Measurements from ENCODE around the gene SLC25A42. TPM values are rescaled to one million over a fixed set of nuclear protein-coding genes. Genes with fewer than 3 reads are reported as not detected.

Gene SLC25A42
- total RNA-seq, 1 donor: 5.4 TPM

DNA sequence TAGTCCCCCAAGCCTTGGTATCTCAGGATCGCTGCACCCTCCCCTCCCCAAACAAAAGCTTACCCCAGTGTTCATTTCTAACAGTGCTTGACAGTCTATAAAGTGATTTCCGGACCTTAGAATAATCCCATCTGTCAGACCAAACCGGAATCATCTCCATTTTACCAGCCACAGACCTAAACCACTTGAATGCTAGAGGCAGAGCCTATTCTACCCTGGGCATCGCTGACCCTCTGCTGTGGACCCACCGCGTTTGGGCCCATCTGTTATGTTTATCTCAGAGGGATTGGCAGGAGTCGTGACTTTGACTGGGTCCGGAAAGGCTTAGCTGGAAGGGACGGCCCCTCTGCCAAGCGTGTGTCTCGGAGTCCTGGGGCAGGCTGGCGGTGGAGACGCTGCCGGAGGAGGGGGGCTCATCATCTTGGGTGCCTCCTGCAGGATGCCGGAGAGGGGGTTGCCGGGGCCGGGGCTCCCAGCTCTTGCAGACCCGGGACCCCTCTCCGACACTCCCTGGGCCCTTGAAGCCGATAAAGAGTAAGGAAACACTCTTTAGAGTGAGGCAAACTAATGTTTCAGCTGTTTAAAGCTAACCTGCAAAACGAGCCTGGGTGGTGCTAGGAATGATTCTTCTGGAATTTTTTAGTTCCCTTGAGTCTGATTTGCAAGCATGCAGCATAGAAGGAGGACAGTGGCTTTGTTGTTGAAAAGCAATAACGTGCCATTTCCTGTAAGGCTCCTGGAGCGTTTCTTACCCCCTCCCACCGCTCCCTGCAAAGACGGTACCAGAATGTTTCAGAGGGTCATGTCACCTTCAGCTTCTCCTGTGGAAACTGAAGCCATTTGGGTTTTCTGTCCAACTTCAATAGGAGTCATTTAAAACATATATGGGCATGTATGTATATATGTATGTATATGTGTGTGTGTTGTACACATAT lies 1.3 kb downstream of the SLC25A42 start:
- Histone ChIP-seq H2AFZ (ENCODE audit: low read length) (peak overlapping the region; percentile 86), H3K4me3 (ENCODE audit: insufficient read depth, low read length) (peak overlapping the region; percentile 77), H3K79me2 (ENCODE audit: insufficient read depth, low read length) (no peaks in the 10 kb centered on the region), H3K4me2 (ENCODE audit: insufficient read depth, low read length) (peak overlapping the region; percentile 87), H3K27me3 (ENCODE audit: insufficient read depth, low read length) (no peaks in the 10 kb centered on the region), H3K27ac (ENCODE audit: low read depth, low read length) (no peak overlapping the region), H4K20me1 (ENCODE audit: insufficient read depth, low read length) (no peaks in the 10 kb centered on the region), H3K36me3 (ENCODE audit: insufficient read depth, low read length) (no peaks in the 10 kb centered on the region), H3K9me3 (ENCODE audit: low read depth, low read length) (no peaks in the 10 kb centered on the region), H3K4me1 (ENCODE audit: insufficient read depth, low read length) (peaks cover 28% of the 10 kb centered on the region)
- TF ChIP-seq, protein P1, sequence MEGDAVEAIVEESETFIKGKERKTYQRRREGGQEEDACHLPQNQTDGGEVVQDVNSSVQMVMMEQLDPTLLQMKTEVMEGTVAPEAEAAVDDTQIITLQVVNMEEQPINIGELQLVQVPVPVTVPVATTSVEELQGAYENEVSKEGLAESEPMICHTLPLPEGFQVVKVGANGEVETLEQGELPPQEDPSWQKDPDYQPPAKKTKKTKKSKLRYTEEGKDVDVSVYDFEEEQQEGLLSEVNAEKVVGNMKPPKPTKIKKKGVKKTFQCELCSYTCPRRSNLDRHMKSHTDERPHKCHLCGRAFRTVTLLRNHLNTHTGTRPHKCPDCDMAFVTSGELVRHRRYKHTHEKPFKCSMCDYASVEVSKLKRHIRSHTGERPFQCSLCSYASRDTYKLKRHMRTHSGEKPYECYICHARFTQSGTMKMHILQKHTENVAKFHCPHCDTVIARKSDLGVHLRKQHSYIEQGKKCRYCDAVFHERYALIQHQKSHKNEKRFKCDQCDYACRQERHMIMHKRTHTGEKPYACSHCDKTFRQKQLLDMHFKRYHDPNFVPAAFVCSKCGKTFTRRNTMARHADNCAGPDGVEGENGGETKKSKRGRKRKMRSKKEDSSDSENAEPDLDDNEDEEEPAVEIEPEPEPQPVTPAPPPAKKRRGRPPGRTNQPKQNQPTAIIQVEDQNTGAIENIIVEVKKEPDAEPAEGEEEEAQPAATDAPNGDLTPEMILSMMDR (IDR thresholded peaks at IDR 0.05; ENCODE audit: extremely low read depth, low read depth, low read length): no peak
- DNase-seq (ENCODE audit: insufficient read length, low spot score, missing footprints): peak; percentile 90

DNA sequence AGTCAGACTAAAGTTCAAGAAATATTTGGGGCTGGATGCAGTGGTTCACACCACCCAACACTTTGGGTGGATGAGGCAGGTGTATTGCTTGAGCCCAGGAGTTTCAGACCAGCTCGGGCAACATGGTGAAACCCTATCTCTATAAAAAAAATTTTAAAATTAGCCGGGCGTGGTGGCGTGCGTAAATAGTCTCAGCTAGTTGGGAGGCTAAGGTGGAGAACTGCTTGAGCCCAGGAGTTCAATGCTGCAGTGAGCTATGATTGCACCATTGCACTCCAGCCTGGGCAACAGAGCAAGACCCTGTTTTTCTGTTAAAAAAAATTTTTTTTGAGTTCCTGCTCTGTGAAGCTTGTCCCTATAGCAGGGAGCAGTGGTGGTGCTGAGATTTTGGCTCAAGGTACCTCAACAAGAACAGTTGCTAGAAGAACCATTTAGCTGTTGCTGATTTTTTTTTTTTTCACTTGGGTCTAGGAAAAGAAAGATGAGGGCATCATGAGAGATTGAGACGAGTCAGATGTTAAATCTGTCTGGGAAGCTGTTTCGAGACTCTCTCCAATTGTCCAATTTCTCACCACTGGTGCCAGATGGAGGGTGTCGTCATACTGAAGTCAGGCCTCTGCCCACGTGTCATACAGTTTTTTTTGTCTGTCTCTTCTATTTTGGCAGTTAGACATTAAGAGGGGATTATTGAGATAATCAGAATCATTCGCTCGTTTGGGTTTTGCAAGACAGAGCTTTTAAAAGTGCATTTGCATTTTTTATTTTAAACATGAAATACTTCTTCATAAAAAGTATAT lies 3.7 kb downstream of the SLC25A42 start:
- peaks cover 25% of the 10 kb centered on the region for H3K4me1 ChIP-seq (ENCODE audit: insufficient read depth, low read length)
- H3K4me2 ChIP-seq (ENCODE audit: insufficient read depth, low read length): no peak overlapping the region
- no peaks in the 10 kb centered on the region for H4K20me1 ChIP-seq (ENCODE audit: insufficient read depth, low read length)
- H2AFZ ChIP-seq (ENCODE audit: low read length): no peak overlapping the region
- no peaks in the 10 kb centered on the region for H3K79me2 ChIP-seq (ENCODE audit: insufficient read depth, low read length)
- H3K4me3 ChIP-seq (ENCODE audit: insufficient read depth, low read length): no peak overlapping the region
- no peaks in the 10 kb centered on the region for H3K9me3 ChIP-seq (ENCODE audit: low read depth, low read length)
- peak; percentile 62 for DNase-seq (ENCODE audit: insufficient read length, low spot score, missing footprints)
- no peak overlapping the region for H3K27ac ChIP-seq (ENCODE audit: low read depth, low read length)
- TF ChIP-seq, protein P1 (IDR thresholded peaks at IDR 0.05; ENCODE audit: extremely low read depth, low read depth, low read length): no peak
- H3K27me3 ChIP-seq (ENCODE audit: insufficient read depth, low read length): no peaks in the 10 kb centered on the region
- H3K36me3 ChIP-seq (ENCODE audit: insufficient read depth, low read length): no peaks in the 10 kb centered on the region

DNA sequence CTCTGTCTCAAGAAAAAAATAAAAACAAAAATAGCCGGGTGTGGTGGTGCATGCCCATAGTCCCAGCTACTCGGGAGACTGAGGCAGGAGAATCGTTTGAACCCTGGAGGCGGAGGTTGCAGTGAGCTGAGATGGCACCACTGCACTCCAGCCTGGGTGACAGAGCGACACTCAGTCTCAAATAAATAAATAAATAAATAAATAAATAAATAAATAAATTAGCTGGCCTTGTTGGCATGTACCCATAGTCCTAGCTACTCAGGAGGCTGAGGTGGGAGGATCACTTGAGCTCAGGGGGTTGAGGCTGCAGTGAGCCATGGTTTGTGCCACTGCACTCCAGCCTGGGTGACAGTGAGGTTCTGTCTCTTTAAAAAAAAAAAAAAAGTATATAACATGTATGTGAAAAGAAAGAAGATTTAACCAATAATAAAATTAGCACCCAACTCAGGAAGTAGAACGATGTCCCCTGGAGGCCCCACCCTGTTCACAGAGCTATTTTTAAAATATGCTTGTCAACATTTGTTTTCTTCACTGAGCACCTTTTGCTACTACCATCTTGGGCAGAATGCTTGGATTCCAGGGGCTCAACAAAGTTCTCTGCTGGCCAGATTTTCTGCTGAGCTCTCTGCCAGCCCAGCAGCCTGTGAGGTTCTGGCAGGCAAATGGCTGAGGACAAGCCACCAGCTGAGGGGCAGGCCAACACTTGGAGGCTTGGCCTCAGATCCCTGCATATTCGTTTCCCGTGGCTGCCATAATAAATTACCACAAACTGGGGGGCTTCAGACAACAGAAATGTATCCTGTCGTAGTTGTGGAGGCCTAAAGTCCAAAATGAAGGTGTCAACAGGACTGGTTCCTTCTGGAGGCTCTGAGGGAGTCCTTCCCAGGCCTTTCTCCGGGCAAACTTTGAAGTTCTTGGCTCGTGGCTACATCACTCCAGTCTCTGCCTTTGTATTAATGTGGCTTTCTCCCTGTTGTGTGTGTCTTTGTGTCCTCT lies 5.2 kb downstream of the SLC25A42 start:
- Histone ChIP-seq H3K9me3 (ENCODE audit: low read depth, low read length) (no peaks in the 10 kb centered on the region), H3K27ac (ENCODE audit: low read depth, low read length) (no peak overlapping the region), H3K27me3 (ENCODE audit: insufficient read depth, low read length) (no peaks in the 10 kb centered on the region), H3K4me1 (ENCODE audit: insufficient read depth, low read length) (peaks cover 16% of the 10 kb centered on the region), H3K4me2 (ENCODE audit: insufficient read depth, low read length) (no peak overlapping the region), H3K79me2 (ENCODE audit: insufficient read depth, low read length) (no peaks in the 10 kb centered on the region), H2AFZ (ENCODE audit: low read length) (no peak overlapping the region), H3K36me3 (ENCODE audit: insufficient read depth, low read length) (no peaks in the 10 kb centered on the region), H3K4me3 (ENCODE audit: insufficient read depth, low read length) (no peak overlapping the region), H4K20me1 (ENCODE audit: insufficient read depth, low read length) (peaks cover 4% of the 10 kb centered on the region)
- TF ChIP-seq, protein P1 (IDR thresholded peaks at IDR 0.05; ENCODE audit: extremely low read depth, low read depth, low read length): no peak
- DNase-seq (ENCODE audit: insufficient read length, low spot score, missing footprints): peak; percentile 32
